Stimulated activated naive CD8-positive, alpha-beta T cell treated with anti-CD3 and anti-CD28 coated beads, Interleukin-15, amount 100 ng/mL, for 72 hours (primary cell): ENCODE measurements around the gene CCDC88C.

Experiments used
- ATAC-seq: fragments of 150-1000 bp; cut with Tn5 transposase; 2 replicates; pipeline ENCODE4 v1.10.0; 2021; ENCODE audit warnings: mild to moderate bottlenecking, moderate library complexity
- DNase-seq, 2 donors: peaks; one replicate each; pipeline ENCODE4 v3.0.0; 2021 to 2022
- H3K27ac Mint-ChIP-seq, 2 donors: one replicate each; pipeline ENCODE4 v1.8.0; 2022; ENCODE audit warnings: mild to moderate bottlenecking in 2 of 2, mixed read lengths in 2 of 2, moderate library complexity in 2 of 2
- H3K27me3 Mint-ChIP-seq: one replicate; pipeline ENCODE4 v1.8.0; 2022; ENCODE audit warnings: mixed read lengths
- H3K4me1 Mint-ChIP-seq: one replicate; pipeline ENCODE4 v1.8.0; 2022; ENCODE audit warnings: mild to moderate bottlenecking, mixed read lengths
- H3K4me3 Mint-ChIP-seq, 2 donors: one replicate each; pipeline ENCODE4 v1.8.0; 2022; ENCODE audit warnings: mild to moderate bottlenecking in 2 of 2, mixed read lengths in 2 of 2, moderate library complexity in 1 of 2
- H3K9me3 Mint-ChIP-seq, 2 donors: one replicate each; pipeline ENCODE4 v1.8.0; 2022; ENCODE audit warnings: mixed read lengths in 2 of 2

Gene CCDC88C

GRCh38 chr14:91332171-91332985 is 85.2 kb downstream of the CCDC88C start:
- Mint-ChIP-seq H3K27me3 (no peaks in the 10 kb centered on the region), H3K4me1 (peaks cover 82% of the 10 kb centered on the region), H3K4me3 (peak overlapping the region in 1 of 2 donors; percentile 44), H3K9me3 (no peaks in the 10 kb centered on the region), H3K27ac (peak overlapping the region; percentile 64 to 73)
- ATAC-seq (no peak), DNase-seq (no peak)

GRCh38 chr14:91331721-91332120 is 85.9 kb downstream of the CCDC88C start:
- ATAC-seq (peak; percentile 13), DNase-seq (no peak)
- Mint-ChIP-seq H3K27ac (no peak overlapping the region), H3K4me1 (peaks cover 88% of the 10 kb centered on the region), H3K27me3 (no peaks in the 10 kb centered on the region), H3K4me3 (peak overlapping the region; percentile 23 to 59), H3K9me3 (no peaks in the 10 kb centered on the region)

GRCh38 chr14:91330856-91331255 is 86.8 kb downstream of the CCDC88C start:
- peaks cover 97% of the 10 kb centered on the region for H3K4me1 Mint-ChIP-seq
- H3K4me3 Mint-ChIP-seq: peak overlapping the region; percentile 33 to 59
- no peaks in the 10 kb centered on the region for H3K27me3 Mint-ChIP-seq
- peak overlapping the region; percentile 26 to 51 for H3K27ac Mint-ChIP-seq
- DNase-seq: no peak
- ATAC-seq: peak; percentile 69
- H3K9me3 Mint-ChIP-seq: no peaks in the 10 kb centered on the region

- peaks cover 98% of the 10 kb centered on the region for H3K4me1 Mint-ChIP-seq
- no peaks in the 10 kb centered on the region for H3K27me3 Mint-ChIP-seq
- H3K9me3 Mint-ChIP-seq: no peaks in the 10 kb centered on the region
- no peak for DNase-seq
- ATAC-seq: no peak
- peak overlapping the region; percentile 7 to 65 for H3K27ac Mint-ChIP-seq
- peak overlapping the region in 1 of 2 donors; percentile 59 for H3K4me3 Mint-ChIP-seq
Observed at GRCh38 chr14:91330096-91330696, 87.4 kb downstream of the CCDC88C start.

- Mint-ChIP-seq H3K4me1 (peaks cover 98% of the 10 kb centered on the region), H3K4me3 (no peak overlapping the region), H3K9me3 (no peaks in the 10 kb centered on the region), H3K27ac (no peak overlapping the region), H3K27me3 (no peaks in the 10 kb centered on the region)
- DNase-seq (no peak), ATAC-seq (no peak)
Observed at GRCh38 chr14:91329486-91330014, 88.1 kb downstream of the CCDC88C start.

GRCh38 chr14:91328313-91329050 is 89.1 kb downstream of the CCDC88C start:
- peak overlapping the region in 1 of 2 donors; percentile 76 for H3K27ac Mint-ChIP-seq
- H3K27me3 Mint-ChIP-seq: no peaks in the 10 kb centered on the region
- no peak overlapping the region for H3K4me3 Mint-ChIP-seq
- DNase-seq (no peak), ATAC-seq (no peak)
- H3K9me3 Mint-ChIP-seq: no peaks in the 10 kb centered on the region
- peaks cover 100% of the 10 kb centered on the region for H3K4me1 Mint-ChIP-seq

- Mint-ChIP-seq H3K4me3 (peak overlapping the region; percentile 51 to 71), H3K27me3 (no peaks in the 10 kb centered on the region), H3K27ac (peak overlapping the region in 1 of 2 donors; percentile 81), H3K4me1 (peaks cover 100% of the 10 kb centered on the region), H3K9me3 (no peaks in the 10 kb centered on the region)
- no peak for DNase-seq
- ATAC-seq: no peak
Observed at GRCh38 chr14:91327661-91328312, 89.8 kb downstream of the CCDC88C start.

GRCh38 chr14:91327250-91327595 is 90.4 kb downstream of the CCDC88C start:
- DNase-seq (peak in 1 of 2 donors; percentile 34), ATAC-seq (peak; percentile 8)
- H3K27me3 Mint-ChIP-seq: no peaks in the 10 kb centered on the region
- H3K4me3 Mint-ChIP-seq: peak overlapping the region; percentile 51 to 71
- peak overlapping the region in 1 of 2 donors; percentile 81 for H3K27ac Mint-ChIP-seq
- H3K4me1 Mint-ChIP-seq: peaks cover 100% of the 10 kb centered on the region
- no peaks in the 10 kb centered on the region for H3K9me3 Mint-ChIP-seq

- no peak for ATAC-seq
- Mint-ChIP-seq H3K4me1 (peaks cover 100% of the 10 kb centered on the region), H3K4me3 (peak overlapping the region; percentile 51 to 71), H3K9me3 (no peaks in the 10 kb centered on the region), H3K27ac (no peak overlapping the region), H3K27me3 (no peaks in the 10 kb centered on the region)
- no peak for DNase-seq
Observed at GRCh38 chr14:91326514-91327249, 90.9 kb downstream of the CCDC88C start.

GRCh38 chr14:91324606-91325575 is 92.7 kb downstream of the CCDC88C start:
- peak overlapping the region; percentile 97 to 98 for H3K27ac Mint-ChIP-seq
- peaks cover 100% of the 10 kb centered on the region for H3K4me1 Mint-ChIP-seq
- no peak for ATAC-seq
- no peak for DNase-seq
- peak overlapping the region; percentile 83 to 87 for H3K4me3 Mint-ChIP-seq
- H3K27me3 Mint-ChIP-seq: no peaks in the 10 kb centered on the region
- H3K9me3 Mint-ChIP-seq: no peaks in the 10 kb centered on the region

- ATAC-seq: peak; percentile 91
- DNase-seq: peak; percentile 94 to 95
- peaks cover 100% of the 10 kb centered on the region for H3K4me1 Mint-ChIP-seq
- H3K27me3 Mint-ChIP-seq: no peaks in the 10 kb centered on the region
- H3K27ac Mint-ChIP-seq: peak overlapping the region; percentile 97 to 98
- H3K9me3 Mint-ChIP-seq: no peaks in the 10 kb centered on the region
- peak overlapping the region; percentile 83 to 87 for H3K4me3 Mint-ChIP-seq
Observed at GRCh38 chr14:91323671-91324605, 93.7 kb downstream of the CCDC88C start.

GRCh38 chr14:91323031-91323430 is 94.6 kb downstream of the CCDC88C start:
- Mint-ChIP-seq H3K4me1 (peaks cover 100% of the 10 kb centered on the region), H3K27me3 (no peaks in the 10 kb centered on the region), H3K9me3 (no peaks in the 10 kb centered on the region), H3K27ac (peak overlapping the region in 1 of 2 donors; percentile 72), H3K4me3 (peak overlapping the region; percentile 83 to 87)
- ATAC-seq (no peak), DNase-seq (no peak)

GRCh38 chr14:91322623-91323022 is 95.0 kb downstream of the CCDC88C start:
- no peaks in the 10 kb centered on the region for H3K9me3 Mint-ChIP-seq
- ATAC-seq: no peak
- peak overlapping the region in 1 of 2 donors; percentile 72 for H3K27ac Mint-ChIP-seq
- H3K27me3 Mint-ChIP-seq: no peaks in the 10 kb centered on the region
- no peak overlapping the region for H3K4me3 Mint-ChIP-seq
- DNase-seq: no peak
- peaks cover 100% of the 10 kb centered on the region for H3K4me1 Mint-ChIP-seq
